ENCODE data around the gene RMND5B.

RMND5B gene

GRCh38 chr5:178136990-178137389 is 6.2 kb downstream of the RMND5B start:
- DNase-seq: no peak

GRCh38 chr5:178137991-178138390 is 7.2 kb downstream of the RMND5B start:
- no peak for DNase-seq

- DNase-seq: no peak
Measured at GRCh38 chr5:178141550-178141949, 10.7 kb downstream of the RMND5B start.

GRCh38 chr5:178142642-178143041 is 11.8 kb downstream of the RMND5B start:
- DNase-seq: no peak

- DNase-seq: no peak
Measured at GRCh38 chr5:178143246-178143645, 12.4 kb downstream of the RMND5B start.

- DNase-seq: no peak
Measured at GRCh38 chr5:178143901-178144300, 13.1 kb downstream of the RMND5B start.

- DNase-seq: peak; percentile 13
Measured at GRCh38 chr5:178145965-178146820, 15.4 kb downstream of the RMND5B start.

GRCh38 chr5:178147406-178147805 is 16.6 kb downstream of the RMND5B start:
- DNase-seq: no peak

- no peak for DNase-seq
Measured at GRCh38 chr5:178149199-178149932, 18.6 kb downstream of the RMND5B start.

- DNase-seq: no peak
Measured at GRCh38 chr5:178150977-178151734, 20.3 kb downstream of the RMND5B start.

- no peak for DNase-seq
Measured at GRCh38 chr5:178152491-178153444, 22.0 kb downstream of the RMND5B start.

- DNase-seq: peak; percentile 96
Measured at GRCh38 chr5:178153530-178154340, 22.9 kb downstream of the RMND5B start, which contains the start of gene NHP2. Gene NHP2 (minus strand): TSS chr5:178153885. CDS start chr5:178153817, 68 bp downstream.

- no peak for DNase-seq
Measured at GRCh38 chr5:178155065-178155464, 24.3 kb downstream of the RMND5B start.

- no peak for DNase-seq
Measured at GRCh38 chr5:178160176-178160575, 29.4 kb downstream of the RMND5B start.

- DNase-seq: no peak
Measured at GRCh38 chr5:178162481-178162880, 31.7 kb downstream of the RMND5B start.

GRCh38 chr5:178163772-178164735 is 33.2 kb downstream of the RMND5B start:
- peak; percentile 62 for DNase-seq

GRCh38 chr5:178165581-178165980 is 34.8 kb downstream of the RMND5B start:
- DNase-seq: no peak

- no peak for DNase-seq
Measured at GRCh38 chr5:178170455-178170854, 39.6 kb downstream of the RMND5B start.

GRCh38 chr5:178174456-178174855 is 43.6 kb downstream of the RMND5B start:
- DNase-seq: no peak

- DNase-seq: no peak
Measured at GRCh38 chr5:178176791-178177190, 46.0 kb downstream of the RMND5B start.

Measured in NCI-H2227 treated with DMSO at 0.1 percent for 48 hours (cell line).